ENCODE measurements around the gene DIO3. TPM values are rescaled to one million over a fixed set of nuclear protein-coding genes. Genes with fewer than 3 reads are reported as not detected.

Gene DIO3
- total RNA-seq, 1 experiment from 2014 or later, result not detected

- no peak overlapping the region for H3K23ac ChIP-seq (ENCODE audit: insufficient read length, low read depth, low read length)
Observed at GRCh38 chr14:101579372-101580080, 18.2 kb downstream of the DIO3 start.

More at GRCh38 chr14:101579372-101580080, 18.2 kb downstream of the DIO3 start:
- Histone ChIP-seq H3K56ac (ENCODE audit: insufficient read length, low read depth, low read length) (no peak overlapping the region), H3K9ac (ENCODE audit: extremely low read depth, insufficient read length, low read length) (no peak overlapping the region), H2BK120ac (ENCODE audit: low read depth, low read length, poor library complexity, severe bottlenecking) (no peak overlapping the region), H3K79me1 (ENCODE audit: insufficient read depth, low read depth, low read length, poor library complexity, severe bottlenecking) (no peaks in the 10 kb centered on the region), H3K18ac (ENCODE audit: insufficient read length, low read depth, low read length) (no peak overlapping the region), H3K4me1 (ENCODE audit: insufficient read depth, low read length) (no peaks in the 10 kb centered on the region), H3K27me3 (ENCODE audit: insufficient read depth, low read length) (no peaks in the 10 kb centered on the region; the same call in 1 of the 2 replicates), H3K79me2 (ENCODE audit: insufficient read depth, low read length) (no peaks in the 10 kb centered on the region), H3K14ac (ENCODE audit: insufficient read depth, low read length) (0 out of 2 replicates have a peak overlapping the region, but pooled peaks have one; percentile 44), H2BK15ac (ENCODE audit: low read depth, low read length) (no peak overlapping the region), H3K27ac (ENCODE audit: insufficient read length, low read depth, low read length) (no peak overlapping the region), H4K91ac (ENCODE audit: insufficient read length, low read depth, low read length) (no peak overlapping the region), H2BK20ac (ENCODE audit: low read depth, low read length, poor library complexity, severe bottlenecking) (no peak overlapping the region), H2AK5ac (ENCODE audit: insufficient read length, low read length) (no peak overlapping the region), H4K8ac (replicated peaks; ENCODE audit: insufficient read length, low read depth, low read length) (no peak overlapping the region), H2AFZ (ENCODE audit: low read length) (no peak overlapping the region), H3K4me2 (ENCODE audit: insufficient read depth, insufficient read length, low read length) (no peak overlapping the region), H3K9me3 (ENCODE audit: control insufficient read depth, low read depth, low read length) (no peaks in the 10 kb centered on the region), H4K20me1 (ENCODE audit: control insufficient read depth, insufficient read depth, insufficient read length) (peaks cover 3% of the 10 kb centered on the region), H3T11ph (ENCODE audit: low read length) (no peak overlapping the region), H3K4ac (ENCODE audit: low read depth, low read length) (no peak overlapping the region), H3K23me2 (ENCODE audit: insufficient read length, low read depth, low read length, poor library complexity, severe bottlenecking) (no peaks in the 10 kb centered on the region), H2BK5ac (ENCODE audit: insufficient read length, low read length) (no peak overlapping the region), H2BK12ac (ENCODE audit: insufficient read length, low read depth, low read length) (no peak overlapping the region), H4K5ac (ENCODE audit: insufficient read length, low read depth, low read length) (no peak overlapping the region)
- no peak for DNase-seq
- H3K4me3 Mint-ChIP-seq, result no peak overlapping the region
- no peaks in the 10 kb centered on the region for H3K4me1 Mint-ChIP-seq
- no peak overlapping the region for H3K27ac Mint-ChIP-seq
- no CpG with 5 or more reads among the region's 11 CpGs for WGBS (ENCODE audit: extremely low coverage, insufficient read length, low lambda C conversion rate)
- H3K9me3 Mint-ChIP-seq, result peaks cover 0 to 2% of the 10 kb centered on the region in 2 experiments; a peak in 3 of 5 replicates
- H3K27me3 Mint-ChIP-seq (ENCODE audit: low read depth), result peaks cover 25% of the 10 kb centered on the region
- no peak for TF ChIP-seq CTCF (conservative IDR thresholded peaks at IDR 0.05)
- no peaks in the 10 kb centered on the region for H3K36me3 Mint-ChIP-seq (ENCODE audit: insufficient read depth in 1 of 3, low read depth in 3 of 3)

Measured in H9 (cell line).